ENCODE data around the gene SAMD4A.

DNA sequence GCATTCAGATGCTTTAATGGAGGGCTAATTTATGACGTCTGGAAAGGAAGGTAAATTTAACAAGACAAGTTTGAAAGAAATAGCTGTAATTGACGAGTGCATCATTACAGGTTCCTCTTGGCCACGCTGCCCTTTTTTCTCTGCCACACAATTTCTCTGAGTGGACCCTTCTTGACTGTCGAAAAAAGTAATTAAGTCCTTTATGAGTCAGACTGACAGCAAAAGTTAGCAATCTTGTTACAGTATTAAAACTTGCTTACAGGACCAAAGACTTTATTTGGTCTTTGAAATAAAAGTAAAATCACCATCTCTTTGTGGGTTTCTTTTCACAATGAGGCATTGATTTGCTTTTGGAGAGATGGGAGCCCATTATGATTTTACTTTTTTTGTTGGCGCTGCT is 42.6 kb downstream of the SAMD4A start:
- no peak for TF ChIP-seq POLR2A (IDR thresholded peaks at IDR 0.05)
- TF ChIP-seq, protein P1, sequence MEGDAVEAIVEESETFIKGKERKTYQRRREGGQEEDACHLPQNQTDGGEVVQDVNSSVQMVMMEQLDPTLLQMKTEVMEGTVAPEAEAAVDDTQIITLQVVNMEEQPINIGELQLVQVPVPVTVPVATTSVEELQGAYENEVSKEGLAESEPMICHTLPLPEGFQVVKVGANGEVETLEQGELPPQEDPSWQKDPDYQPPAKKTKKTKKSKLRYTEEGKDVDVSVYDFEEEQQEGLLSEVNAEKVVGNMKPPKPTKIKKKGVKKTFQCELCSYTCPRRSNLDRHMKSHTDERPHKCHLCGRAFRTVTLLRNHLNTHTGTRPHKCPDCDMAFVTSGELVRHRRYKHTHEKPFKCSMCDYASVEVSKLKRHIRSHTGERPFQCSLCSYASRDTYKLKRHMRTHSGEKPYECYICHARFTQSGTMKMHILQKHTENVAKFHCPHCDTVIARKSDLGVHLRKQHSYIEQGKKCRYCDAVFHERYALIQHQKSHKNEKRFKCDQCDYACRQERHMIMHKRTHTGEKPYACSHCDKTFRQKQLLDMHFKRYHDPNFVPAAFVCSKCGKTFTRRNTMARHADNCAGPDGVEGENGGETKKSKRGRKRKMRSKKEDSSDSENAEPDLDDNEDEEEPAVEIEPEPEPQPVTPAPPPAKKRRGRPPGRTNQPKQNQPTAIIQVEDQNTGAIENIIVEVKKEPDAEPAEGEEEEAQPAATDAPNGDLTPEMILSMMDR (IDR thresholded peaks at IDR 0.05), result no peak
